H9 (cell line): ENCODE results near the gene CREB5. TPM values are rescaled to one million over a fixed set of nuclear protein-coding genes. Genes with fewer than 3 reads are reported as not detected.

Source experiments
- DNase-seq: peaks from one replicate; pipeline ENCODE4 v3.0.0-alpha.2; 2017
- H2AFZ ChIP-seq: one replicate; pipeline ENCODE4 v1.6.1; 2013; ENCODE audit warnings: mild to moderate bottlenecking, low read length, control low read depth, moderate library complexity
- H2AK5ac ChIP-seq: 2 replicates; pipeline ENCODE4 v1.6.1; 2013; ENCODE audit warnings: low read length, control low read depth, mixed read lengths; ENCODE audit not compliant: insufficient read length
- H2BK120ac ChIP-seq: one replicate; pipeline ENCODE4 v1.6.1; 2013; ENCODE audit warnings: low read depth, mild to moderate bottlenecking, low read length, control low read depth, inconsistent platforms; ENCODE audit not compliant: poor library complexity, severe bottlenecking
- H2BK12ac ChIP-seq: 2 replicates; pipeline ENCODE4 v1.6.1; 2013; ENCODE audit warnings: low read length, control low read depth, mixed read lengths, low read depth; ENCODE audit not compliant: insufficient read length
- H2BK15ac ChIP-seq: 2 replicates; pipeline ENCODE4 v1.6.1; 2013; ENCODE audit warnings: low read depth, low read length, control low read depth
- H2BK20ac ChIP-seq: one replicate; pipeline ENCODE4 v1.6.1; 2013; ENCODE audit warnings: low read depth, mild to moderate bottlenecking, low read length, control low read depth, inconsistent platforms; ENCODE audit not compliant: poor library complexity, severe bottlenecking
- H2BK5ac ChIP-seq: 2 replicates; pipeline ENCODE4 v1.6.1; 2013; ENCODE audit warnings: low read length, control low read depth, mixed read lengths; ENCODE audit not compliant: insufficient read length
- H3K14ac ChIP-seq: 2 replicates; pipeline ENCODE4 v1.6.1; 2013; ENCODE audit warnings: low read length, control low read depth; ENCODE audit not compliant: insufficient read depth
- H3K18ac ChIP-seq: 2 replicates; pipeline ENCODE4 v1.6.1; 2013; ENCODE audit warnings: low read depth, mild to moderate bottlenecking, mixed read lengths, low read length, control low read depth; ENCODE audit not compliant: insufficient read length
- H3K23ac ChIP-seq: 2 replicates; pipeline ENCODE4 v1.6.1; 2013; ENCODE audit warnings: low read length, control low read depth, mixed read lengths, low read depth; ENCODE audit not compliant: insufficient read length
- H3K23me2 ChIP-seq: 2 replicates; pipeline ENCODE4 v1.6.1; 2013; ENCODE audit warnings: low read depth, mild to moderate bottlenecking, mixed read lengths, low read length, control low read depth; ENCODE audit not compliant: insufficient read length, poor library complexity, severe bottlenecking
- H3K27ac ChIP-seq: 2 replicates; pipeline ENCODE4 v1.5.1; 2013; ENCODE audit warnings: low read length, control low read depth, mixed read lengths, low read depth; ENCODE audit not compliant: insufficient read length
- H3K27me3 ChIP-seq: 2 replicates; pipeline ENCODE4 v1.6.1; 2013; ENCODE audit warnings: low read length, control low read depth, inconsistent platforms; ENCODE audit not compliant: insufficient read depth
- H3K4ac ChIP-seq: 2 replicates; pipeline ENCODE4 v1.6.1; 2013; ENCODE audit warnings: low read depth, mild to moderate bottlenecking, control low read depth, inconsistent platforms, low read length, moderate library complexity
- H3K4me1 ChIP-seq: 2 replicates; pipeline ENCODE4 v1.6.1; 2013; ENCODE audit warnings: low read length, control low read depth, inconsistent platforms; ENCODE audit not compliant: insufficient read depth
- H3K4me2 ChIP-seq: 2 replicates; pipeline ENCODE4 v1.6.1; 2013; ENCODE audit warnings: low read length, control low read depth, mixed read lengths; ENCODE audit not compliant: insufficient read length, insufficient read depth
- H3K56ac ChIP-seq: 2 replicates; pipeline ENCODE4 v1.6.1; 2013; ENCODE audit warnings: low read depth, mild to moderate bottlenecking, mixed read lengths, low read length, control low read depth; ENCODE audit not compliant: insufficient read length
- H3K79me1 ChIP-seq: 2 replicates; pipeline ENCODE4 v1.6.1; 2013; ENCODE audit warnings: low read depth, mild to moderate bottlenecking, moderate library complexity, low read length, control low read depth, inconsistent platforms; ENCODE audit not compliant: insufficient read depth, poor library complexity, severe bottlenecking
- H3K79me2 ChIP-seq: 2 replicates; pipeline ENCODE4 v1.6.1; 2013; ENCODE audit warnings: low read length, control low read depth, inconsistent platforms; ENCODE audit not compliant: insufficient read depth
- H3K9ac ChIP-seq: 2 replicates; pipeline ENCODE4 v1.6.1; 2013; ENCODE audit warnings: low read length, control low read depth, mixed read lengths; ENCODE audit not compliant: insufficient read length; ENCODE audit errors: extremely low read depth
- H3K9me3 ChIP-seq: one replicate; pipeline ENCODE4 v1.6.1; 2013; ENCODE audit warnings: low read depth, low read length, inconsistent platforms; ENCODE audit not compliant: control insufficient read depth
- H3T11ph ChIP-seq: one replicate; pipeline ENCODE4 v1.6.1; 2013; ENCODE audit warnings: mild to moderate bottlenecking, low read length, control low read depth, inconsistent platforms
- H4K20me1 ChIP-seq: one replicate; pipeline ENCODE4 v1.6.1; 2013; ENCODE audit not compliant: control insufficient read depth, insufficient read length, insufficient read depth
- H4K5ac ChIP-seq: 2 replicates; pipeline ENCODE4 v1.6.1; 2013; ENCODE audit warnings: low read depth, mild to moderate bottlenecking, mixed read lengths, low read length, control low read depth; ENCODE audit not compliant: insufficient read length
- H4K8ac ChIP-seq: replicated peaks from 2 replicates; pipeline ENCODE4 v1.6.1; 2013; ENCODE audit warnings: low read length, control low read depth, mixed read lengths, low read depth; ENCODE audit not compliant: insufficient read length
- H4K91ac ChIP-seq: 2 replicates; pipeline ENCODE4 v1.6.1; 2013; ENCODE audit warnings: low read depth, mild to moderate bottlenecking, moderate library complexity, mixed read lengths, low read length, control low read depth; ENCODE audit not compliant: insufficient read length
- H3K27ac Mint-ChIP-seq, 3 experiments: 2 replicates in 2 of 3; 3 replicates in 1 of 3; pipeline ENCODE4 v1.8.0; 2020 to 2021; ENCODE audit warnings: mixed read lengths in 3 of 3, mild to moderate bottlenecking in 1 of 3, moderate library complexity in 1 of 3
- H3K27me3 Mint-ChIP-seq: 2 replicates; pipeline ENCODE4 v1.8.0; 2021; ENCODE audit warnings: low read depth, mild to moderate bottlenecking, moderate library complexity, mixed read lengths
- H3K36me3 Mint-ChIP-seq, 3 experiments: 2 replicates in 2 of 3; 3 replicates in 1 of 3; pipeline ENCODE4 v1.8.0; 2020 to 2021; ENCODE audit warnings: low read depth in 3 of 3, mixed read lengths in 3 of 3; ENCODE audit not compliant: insufficient read depth in 1 of 3
- H3K4me1 Mint-ChIP-seq, 2 experiments: 2 replicates each; pipeline ENCODE4 v1.8.0; 2020; ENCODE audit warnings: mixed read lengths in 2 of 2
- H3K4me3 Mint-ChIP-seq, 2 experiments: 2 replicates in 1 of 2; 3 replicates in 1 of 2; pipeline ENCODE4 v1.8.0; 2020 to 2021; ENCODE audit warnings: mild to moderate bottlenecking in 2 of 2, mixed read lengths in 2 of 2, moderate library complexity in 1 of 2
- H3K9me3 Mint-ChIP-seq, 2 experiments: 2 replicates in 1 of 2; 3 replicates in 1 of 2; pipeline ENCODE4 v1.8.0; 2020; ENCODE audit warnings: mild to moderate bottlenecking in 2 of 2, mixed read lengths in 2 of 2, moderate library complexity in 1 of 2
- CTCF ChIP-seq: fragments of 200-600 bp; sonication (generic); conservative IDR thresholded peaks from 3 replicates; pipeline ENCODE4 v1.8.0; 2021; ENCODE audit warnings: antibody characterized with exemption, mild to moderate bottlenecking
- WGBS: extraction: QIAGEN DNeasy Blood & Tissue Kit; methylation state at CpG from one replicate; pipeline ENCODE4 v1.1.7; 2013; ENCODE audit warnings: missing lambda C conversion rate, low lambda C conversion rate, mixed read lengths; ENCODE audit not compliant: insufficient read length; ENCODE audit errors: extremely low coverage; 5-methylcytosine and 5-hydroxymethylcytosine counted together
- total RNA-seq: library from RNA; stranded (reverse); gene quantifications from 2 replicates; pipeline ENCODE4 v1.2.1, GENCODE V29; 2021

CREB5 gene
- total RNA-seq, 1 experiment from 2014 or later: 4.0 TPM

- Histone ChIP-seq H3K4me2 (no peak overlapping the region), H2BK12ac (no peak overlapping the region), H3K4me1 (no peaks in the 10 kb centered on the region), H3T11ph (no peak overlapping the region), H4K91ac (no peak overlapping the region), H4K8ac (no peak overlapping the region), H3K9me3 (no peaks in the 10 kb centered on the region), H3K56ac (no peak overlapping the region), H4K5ac (no peak overlapping the region), H3K23me2 (no peaks in the 10 kb centered on the region), H2BK5ac (no peak overlapping the region), H3K27ac (no peak overlapping the region), H4K20me1 (no peaks in the 10 kb centered on the region), H3K79me2 (no peaks in the 10 kb centered on the region), H2BK20ac (no peak overlapping the region), H3K9ac (no peak overlapping the region), H3K79me1 (no peaks in the 10 kb centered on the region), H2AK5ac (no peak overlapping the region), H3K23ac (no peak overlapping the region), H2BK120ac (no peak overlapping the region), H3K27me3 (no peaks in the 10 kb centered on the region), H3K4ac (no peak overlapping the region), H2BK15ac (no peak overlapping the region), H3K14ac (no peak overlapping the region), H2AFZ (no peak overlapping the region), H3K18ac (no peak overlapping the region)
- Mint-ChIP-seq H3K36me3 (no peaks in the 10 kb centered on the region), H3K9me3 (no peaks in the 10 kb centered on the region), H3K4me3 (no peak overlapping the region), H3K27ac (no peak overlapping the region), H3K27me3 (no peaks in the 10 kb centered on the region), H3K4me1 (peaks cover 29 to 34% of the 10 kb centered on the region in 2 experiments)
- WGBS: no CpG with 5 or more reads among the region's 2 CpGs
- TF ChIP-seq CTCF: no peak
- no peak for DNase-seq
These were observed 337.3 kb downstream of the CREB5 start for GRCh38 chr7:28749638-28750037.
